Measurements from ENCODE around the gene ACLY. TPM values are rescaled to one million over a fixed set of nuclear protein-coding genes. Genes with fewer than 3 reads are reported as not detected.
A peak's percentile ranks its signal among the peaks of the same experiment; 100 is the strongest.

ACLY gene
- total RNA-seq, 2 experiments from 2014 or later = 102 to 222 TPM

GRCh38 chr17:41864836-41865595 lies 53.7 kb downstream of the ACLY start, which contains the start of gene KLHL11:
Gene KLHL11, minus strand, starts transcription at chr17:41865423. Its CDS starts 53 bp downstream, at chr17:41865370.
- peak; percentile 92 for DNase-seq (ENCODE audit: low spot score)
- Histone ChIP-seq H3K9me3 (ENCODE audit: low read length) (no peaks in the 10 kb centered on the region), H3K9me2 (ENCODE audit: insufficient read depth, low read length) (no peaks in the 10 kb centered on the region), H2AFZ (ENCODE audit: low read length) (peak within 1 kb of the TSS; percentile 69), H3K4me1 (ENCODE audit: insufficient read depth, low read length, poor library complexity, severe bottlenecking) (peaks cover 21% of the 10 kb centered on the region), H3K79me2 (ENCODE audit: insufficient read depth, low read depth, low read length) (peaks cover 47% of the 10 kb centered on the region), H3K36me3 (ENCODE audit: insufficient read depth, low read length) (peaks cover 32% of the 10 kb centered on the region), H4K20me1 (ENCODE audit: insufficient read depth, low read length) (peaks cover 10% of the 10 kb centered on the region; the same call in 1 of the 2 replicates), H3K4me3 (ENCODE audit: low read depth, low read length, poor library complexity, severe bottlenecking) (peak within 1 kb of the TSS; percentile 92), H3K27ac (ENCODE audit: low read depth, low read length, poor library complexity, severe bottlenecking) (peak within 1 kb of the TSS; percentile 82), H3K4me2 (ENCODE audit: low read length) (peak within 1 kb of the TSS; percentile 97)
- ChIA-PET POLR2A (interaction anchor here (0.7 to 2.6 kb wide), 7 partner anchors 12 to 64 kb away, joined by 3 to 11 read pairs (median 3); partner anchors contain the start of gene KLHL10), CTCF (ENCODE audit: unreplicated experiment) (interaction anchor here (1.0 kb wide), 1 partner anchor 266 kb away, joined by 3 read pairs; no protein-coding TSS in a partner anchor)
- BruUV-seq (replicated peaks) = no TSS peak
- TF ChIP-seq CTCF (conservative IDR thresholded peaks at IDR 0.05; ENCODE audit: low read length) (no peak), EZH2phosphoT487 (IDR thresholded peaks at IDR 0.05; ENCODE audit: borderline replicate concordance, low read depth, low read length) (no peak)
- intact Hi-C loops (cut with micrococcal nuclease; ENCODE audit: unreplicated experiment) = loop anchor here (5.0 kb wide), 1 partner anchor 128 kb away; no protein-coding TSS in a partner anchor

- Histone ChIP-seq H3K4me2 (ENCODE audit: low read length) (peak overlapping the region; percentile 97), H4K20me1 (ENCODE audit: insufficient read depth, low read length) (peaks cover 10% of the 10 kb centered on the region; the same call in 1 of the 2 replicates), H3K36me3 (ENCODE audit: insufficient read depth, low read length) (peaks cover 26% of the 10 kb centered on the region), H2AFZ (ENCODE audit: low read length) (peak overlapping the region; percentile 69), H3K9me2 (ENCODE audit: insufficient read depth, low read length) (no peaks in the 10 kb centered on the region), H3K27ac (ENCODE audit: low read depth, low read length, poor library complexity, severe bottlenecking) (peak overlapping the region; percentile 82), H3K4me1 (ENCODE audit: insufficient read depth, low read length, poor library complexity, severe bottlenecking) (peaks cover 21% of the 10 kb centered on the region), H3K9me3 (ENCODE audit: low read length) (no peaks in the 10 kb centered on the region), H3K79me2 (ENCODE audit: insufficient read depth, low read depth, low read length) (peaks cover 53% of the 10 kb centered on the region), H3K4me3 (ENCODE audit: low read depth, low read length, poor library complexity, severe bottlenecking) (peak overlapping the region; percentile 92)
- no peak for DNase-seq (ENCODE audit: low spot score)
- TF ChIP-seq CTCF (conservative IDR thresholded peaks at IDR 0.05; ENCODE audit: low read length) (peak; percentile 26; the same call in 1 of the 2 replicates), EZH2phosphoT487 (IDR thresholded peaks at IDR 0.05; ENCODE audit: borderline replicate concordance, low read depth, low read length) (no peak)
- intact Hi-C loops (cut with micrococcal nuclease; ENCODE audit: unreplicated experiment) = no loop called here
- ChIA-PET CTCF (ENCODE audit: unreplicated experiment) (interaction anchor here (1.0 kb wide), 1 partner anchor 266 kb away, joined by 3 read pairs; no protein-coding TSS in a partner anchor), POLR2A (interaction anchor here (0.9 to 2.6 kb wide), 4 partner anchors 12 to 64 kb away, joined by 3 to 11 read pairs (median 6); partner anchors contain the start of gene KLHL10)
- BruUV-seq (replicated peaks) = no TSS peak
These were observed 54.3 kb downstream of the ACLY start for GRCh38 chr17:41864498-41864835.
